ENCODE data around the gene TFDP1.

- TF ChIP-seq CTCF (conservative IDR thresholded peaks at IDR 0.05; ENCODE audit: low read length): no peak
- no peak for TF ChIP-seq EZH2phosphoT487 (IDR thresholded peaks at IDR 0.05; ENCODE audit: borderline replicate concordance, low read depth, low read length)
These were observed 19.6 kb downstream of the TFDP1 start for GRCh38 chr13:113604186-113604585.
